PC-3 (cell line): ENCODE data around the gene HIBADH. TPM values are rescaled to one million over a fixed set of nuclear protein-coding genes. Genes with fewer than 3 reads are reported as not detected.
"Not testable (repeated sequence)": the region's sequence is repeated elsewhere in the genome, so short reads cannot be mapped to it uniquely, and the experiment has no call there.

Source experiments
- ATAC-seq: fragments of 200-7000 bp; cut with Tn5 transposase; 2 replicates; pipeline ENCODE4 v1.9.1; 2020; ENCODE audit warnings: mild to moderate bottlenecking, moderate library complexity
- BruUV-seq: library from RNA; stranded (reverse); fragments of 400-500 nt; replicated peaks from 2 replicates; lab custom pipeline; 2021; lab: Mats Ljungman, UMichigan
- CTCF ChIA-PET: fragments of 300-600 bp; sonication (Branson Sonifier 250); formaldehyde crosslinking; loops from one replicate; lab custom pipeline; 2022; ENCODE audit warnings: antibody characterized with exemption; lab: Charles Lee
- POLR2A ChIA-PET: fragments of 300-600 bp; sonication (Branson Sonifier 250); formaldehyde crosslinking; loops from one replicate; lab custom pipeline; 2022; ENCODE audit warnings: antibody characterized with exemption; ENCODE audit not compliant: unreplicated experiment; lab: Charles Lee
- DNase-seq: peaks from one replicate; pipeline ENCODE4 v3.0.0-alpha.2; 2015
- H2AFZ ChIP-seq: fragments of 300-600 bp; sonication (generic); 2 replicates; pipeline ENCODE4 v1.6.0; 2016; ENCODE audit warnings: antibody characterized with exemption, low read length
- H3F3A ChIP-seq: fragments of 300-600 bp; sonication (generic); one replicate; pipeline ENCODE4 v1.6.0; 2017; ENCODE audit warnings: antibody characterized with exemption, low read length, control low read depth, mild to moderate bottlenecking; ENCODE audit not compliant: unreplicated experiment
- H3K27ac ChIP-seq: fragments of 300-600 bp; sonication (generic); 2 replicates; pipeline ENCODE4 v1.5.1; 2016; ENCODE audit warnings: mild to moderate bottlenecking, low read length
- H3K27me3 ChIP-seq: fragments of 300-600 bp; sonication (generic); 2 replicates; pipeline ENCODE4 v1.6.1; 2016; ENCODE audit warnings: low read length, mixed read lengths
- H3K36me3 ChIP-seq: fragments of 300-600 bp; sonication (generic); 2 replicates; pipeline ENCODE4 v1.6.1; 2016; ENCODE audit warnings: low read depth, mixed run types, low read length, mixed read lengths
- H3K4me1 ChIP-seq: fragments of 300-600 bp; sonication (generic); 2 replicates; pipeline ENCODE4 v1.5.1; 2016; ENCODE audit warnings: low read length; ENCODE audit not compliant: insufficient read depth
- H3K4me2 ChIP-seq: fragments of 300-600 bp; sonication (generic); 2 replicates; pipeline ENCODE4 v1.6.0; 2016; ENCODE audit warnings: low read length
- H3K4me3 ChIP-seq: fragments of 300-600 bp; sonication (generic); 2 replicates; pipeline ENCODE4 v1.5.1; 2016; ENCODE audit warnings: mild to moderate bottlenecking, low read length, mixed read lengths
- H3K79me2 ChIP-seq: fragments of 300-600 bp; sonication (generic); 2 replicates; pipeline ENCODE4 v1.6.1; 2017; ENCODE audit warnings: low read length, mixed read lengths
- H3K9ac ChIP-seq: fragments of 300-600 bp; sonication (generic); 2 replicates; pipeline ENCODE4 v1.6.0; 2016; ENCODE audit warnings: mild to moderate bottlenecking, low read length
- H3K9me2 ChIP-seq: fragments of 300-600 bp; sonication (generic); replicated peaks from 2 replicates; pipeline ENCODE4 v1.6.1; 2016; ENCODE audit warnings: mixed run types, low read length, mixed read lengths
- H3K9me3 ChIP-seq: fragments of 300-600 bp; sonication (generic); 2 replicates; pipeline ENCODE4 v1.6.1; 2016; ENCODE audit warnings: low read length, mixed read lengths
- H4K20me1 ChIP-seq: fragments of 300-600 bp; sonication (generic); 2 replicates; pipeline ENCODE4 v1.6.1; 2016; ENCODE audit warnings: low read length, mixed read lengths
- EZH2 ChIP-seq: fragments of 300-600 bp; sonication (generic); IDR thresholded peaks from one replicate; pipeline ENCODE4 v1.6.1; 2017; ENCODE audit warnings: antibody characterized with exemption, mild to moderate bottlenecking, low read length; ENCODE audit not compliant: unreplicated experiment
- EZH2phosphoT487 ChIP-seq: fragments of 300-600 bp; sonication (generic); IDR thresholded peaks from 2 replicates; pipeline ENCODE4 v1.6.1; 2018; ENCODE audit warnings: mild to moderate bottlenecking, antibody characterized with exemption, low read length, borderline replicate concordance
- intact Hi-C: fragments of 100-400 bp; cut with micrococcal nuclease; formaldehyde crosslinking; loops from 2 replicates; pipeline ENCODE4 v1.9.0; 2023
- total RNA-seq: library from RNA; depleted of rRNA; stranded (reverse); fragments of >200 nt; gene quantifications from 2 replicates; pipeline ENCODE4 v1.2.3, GENCODE V29; 2014
- TF ChIP-seq, protein P1 (sequence below): fragments of 300-600 bp; sonication (generic); conservative IDR thresholded peaks from 2 replicates; pipeline ENCODE4 v1.5.1; 2017; ENCODE audit warnings: antibody characterized with exemption, low read depth, mild to moderate bottlenecking, low read length

HIBADH gene
- total RNA-seq, 1 experiment from 2014 or later = 45.8 TPM

DNA sequence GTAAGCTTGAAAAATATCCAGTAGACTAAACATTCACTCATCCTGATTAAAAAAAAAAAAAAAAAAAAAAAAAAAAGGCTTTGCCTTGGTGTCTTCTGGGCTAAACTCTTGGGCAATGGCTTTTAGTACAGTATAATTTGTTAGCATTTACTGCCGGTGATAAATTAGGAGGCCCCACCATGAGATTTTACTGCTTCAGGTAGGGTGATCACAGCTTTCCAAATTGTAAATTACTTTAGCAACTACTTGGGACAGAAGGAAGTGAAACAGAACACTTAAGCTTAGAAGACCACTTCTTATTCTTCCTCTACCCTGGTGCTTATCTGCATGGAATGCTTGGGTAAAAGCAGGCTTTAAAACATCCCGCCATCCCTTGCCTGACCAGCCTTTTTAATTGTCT, 152.1 kb downstream of the HIBADH start:
- no peaks in the 10 kb centered on the region for H4K20me1 ChIP-seq
- DNase-seq = no peak
- H3K4me1 ChIP-seq = no peaks in the 10 kb centered on the region; the same call in 1 of the 2 replicates
- no peak; the same call in 1 of the 2 replicates for ATAC-seq
- no peak overlapping the region for H3K4me2 ChIP-seq
- no peaks in the 10 kb centered on the region for H3K9me3 ChIP-seq
- BruUV-seq = no TSS peak
- H3K27ac ChIP-seq = no peak overlapping the region
- H3K4me3 ChIP-seq = no peak overlapping the region
- no peaks in the 10 kb centered on the region for H3K36me3 ChIP-seq
- no peaks in the 10 kb centered on the region for H3K9me2 ChIP-seq
- intact Hi-C loops = no loop called here
- H3F3A ChIP-seq = no peaks in the 10 kb centered on the region
- TF ChIP-seq, protein P1, sequence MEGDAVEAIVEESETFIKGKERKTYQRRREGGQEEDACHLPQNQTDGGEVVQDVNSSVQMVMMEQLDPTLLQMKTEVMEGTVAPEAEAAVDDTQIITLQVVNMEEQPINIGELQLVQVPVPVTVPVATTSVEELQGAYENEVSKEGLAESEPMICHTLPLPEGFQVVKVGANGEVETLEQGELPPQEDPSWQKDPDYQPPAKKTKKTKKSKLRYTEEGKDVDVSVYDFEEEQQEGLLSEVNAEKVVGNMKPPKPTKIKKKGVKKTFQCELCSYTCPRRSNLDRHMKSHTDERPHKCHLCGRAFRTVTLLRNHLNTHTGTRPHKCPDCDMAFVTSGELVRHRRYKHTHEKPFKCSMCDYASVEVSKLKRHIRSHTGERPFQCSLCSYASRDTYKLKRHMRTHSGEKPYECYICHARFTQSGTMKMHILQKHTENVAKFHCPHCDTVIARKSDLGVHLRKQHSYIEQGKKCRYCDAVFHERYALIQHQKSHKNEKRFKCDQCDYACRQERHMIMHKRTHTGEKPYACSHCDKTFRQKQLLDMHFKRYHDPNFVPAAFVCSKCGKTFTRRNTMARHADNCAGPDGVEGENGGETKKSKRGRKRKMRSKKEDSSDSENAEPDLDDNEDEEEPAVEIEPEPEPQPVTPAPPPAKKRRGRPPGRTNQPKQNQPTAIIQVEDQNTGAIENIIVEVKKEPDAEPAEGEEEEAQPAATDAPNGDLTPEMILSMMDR = no peak
- TF ChIP-seq EZH2 = no peak
- TF ChIP-seq EZH2phosphoT487 = no peak
- CTCF ChIA-PET = interaction anchor here (0.6 kb wide), 1 partner anchor 95 kb away, joined by 3 read pairs; no protein-coding TSS in a partner anchor
- H3K79me2 ChIP-seq = no peaks in the 10 kb centered on the region
- H2AFZ ChIP-seq = no peak overlapping the region
- no peak overlapping the region for H3K9ac ChIP-seq
- POLR2A ChIA-PET = no interaction called here
- H3K27me3 ChIP-seq = no peaks in the 10 kb centered on the region

DNA sequence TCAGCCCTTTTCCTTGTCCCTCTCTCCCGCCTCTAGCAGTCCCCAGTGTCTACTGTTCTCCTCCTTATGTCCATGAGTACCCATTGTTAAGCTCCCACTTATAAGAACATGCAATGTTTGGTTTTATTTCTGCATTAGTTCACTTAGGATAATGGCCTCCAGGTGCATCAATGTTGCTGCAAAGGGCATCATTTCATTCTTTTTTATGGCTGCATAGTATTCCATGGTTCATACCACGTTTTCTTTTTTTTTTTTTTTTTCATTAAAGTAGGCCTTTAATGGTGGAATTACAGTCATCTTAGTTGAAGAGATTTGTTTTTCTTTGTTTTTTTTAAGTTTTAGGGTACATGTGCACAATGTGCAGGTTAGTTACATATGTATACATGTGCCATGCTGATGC, 160.8 kb downstream of the HIBADH start:
- H4K20me1 ChIP-seq, H3K4me3 ChIP-seq, H3K9me3 ChIP-seq, H3K4me1 ChIP-seq, POLR2A ChIA-PET, H3K9ac ChIP-seq, H3K79me2 ChIP-seq, H3K36me3 ChIP-seq, H3K9me2 ChIP-seq, ATAC-seq, DNase-seq, CTCF ChIA-PET, H2AFZ ChIP-seq, H3F3A ChIP-seq, H3K27ac ChIP-seq, H3K27me3 ChIP-seq, H3K4me2 ChIP-seq, intact Hi-C loops, BruUV-seq: not testable (repeated sequence)

DNA sequence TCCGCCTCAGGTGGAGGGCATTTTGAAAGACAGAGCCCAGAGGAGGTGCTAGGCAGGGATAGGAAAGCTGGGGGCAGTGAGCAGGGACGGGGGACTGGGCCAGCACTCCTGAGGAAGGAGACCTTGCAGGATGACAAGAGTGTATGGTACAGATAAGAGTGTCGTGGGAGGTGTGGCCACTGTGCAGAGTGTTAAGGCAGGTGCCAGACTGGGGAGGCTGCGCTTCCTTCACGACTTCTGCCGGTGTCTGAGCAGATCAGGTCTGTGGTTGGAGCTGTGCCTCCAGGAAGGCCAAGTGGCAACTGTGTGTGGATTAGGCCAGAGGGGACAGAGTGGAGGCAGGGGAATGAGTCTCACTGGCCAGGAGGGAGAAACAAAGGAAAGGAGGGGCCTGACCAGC, 161.7 kb downstream of the HIBADH start:
- Histone ChIP-seq H3K9ac (no peak overlapping the region), H3K4me2 (no peak overlapping the region), H3K4me1 (no peaks in the 10 kb centered on the region), H3K9me2 (no peaks in the 10 kb centered on the region), H2AFZ (no peak overlapping the region), H3K27ac (no peak overlapping the region), H3K9me3 (no peaks in the 10 kb centered on the region), H3K27me3 (no peaks in the 10 kb centered on the region), H3K4me3 (no peak overlapping the region), H3K79me2 (no peaks in the 10 kb centered on the region), H3F3A (no peaks in the 10 kb centered on the region), H3K36me3 (no peaks in the 10 kb centered on the region), H4K20me1 (no peaks in the 10 kb centered on the region)
- CTCF ChIA-PET = no interaction called here
- ATAC-seq (no peak), DNase-seq (no peak)
- TF ChIP-seq EZH2 (no peak), EZH2phosphoT487 (no peak)
- TF ChIP-seq, protein P1 = no peak
- intact Hi-C loops = no loop called here
- POLR2A ChIA-PET = interaction anchor here (0.6 kb wide), 1 partner anchor 29 kb away, joined by 4 read pairs; no protein-coding TSS in a partner anchor
- BruUV-seq = no TSS peak
